ACHN (cell line): ENCODE data around the gene MYH13.
"Not testable (repeated sequence)": the region's sequence is repeated elsewhere in the genome, so short reads cannot be mapped to it uniquely, and the experiment has no call there.

ENCODE experiments used
- DNase-seq: peaks from one replicate; pipeline ENCODE4 v3.0.0-alpha.2; 2015
- in situ Hi-C: cut with HindIII; loops from 2 replicates; pipeline ENCODE4 v1.10.0; 2017; ENCODE audit warnings: low sequenced_read_pairs, low pct_ligation_motif_present, low pct_unique_long_range_greater_than_20kb

MYH13 gene

GRCh38 chr17:10313037-10313672 lies 59.7 kb downstream of the MYH13 start:
- DNase-seq: no peak

GRCh38 chr17:10311131-10311530 lies 61.7 kb downstream of the MYH13 start:
- DNase-seq: no peak

More at GRCh38 chr17:10313037-10313672, 59.7 kb downstream of the MYH13 start:
- in situ Hi-C loops: no loop called here

GRCh38 chr17:10309003-10309974 lies 63.5 kb downstream of the MYH13 start:
- in situ Hi-C loops: no loop called here
- no peak for DNase-seq

More at GRCh38 chr17:10311131-10311530, 61.7 kb downstream of the MYH13 start:
- in situ Hi-C loops: no loop called here

- no peak for DNase-seq
These were observed 66.2 kb downstream of the MYH13 start for GRCh38 chr17:10306585-10306984.

DNA sequence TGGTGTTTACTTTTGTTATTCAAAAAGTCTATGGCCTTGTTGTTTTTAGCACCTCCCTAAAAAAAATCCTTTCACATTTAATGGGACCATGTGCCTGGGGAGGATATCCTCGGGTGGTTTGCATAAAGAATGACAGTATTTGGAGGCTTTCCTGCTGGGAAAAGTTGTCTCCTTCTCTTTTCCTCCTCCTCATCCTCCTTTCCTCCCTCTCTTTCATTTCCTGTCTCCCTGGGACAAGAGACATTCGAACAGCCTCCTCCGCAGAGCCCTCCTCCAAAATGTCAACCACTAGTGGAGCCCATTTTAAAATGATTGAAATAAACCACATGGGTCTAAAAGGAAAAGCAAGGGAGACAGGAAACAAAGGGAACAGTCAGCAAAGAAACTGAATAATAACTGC lies 67.4 kb downstream of the MYH13 start:
- DNase-seq: no peak
- in situ Hi-C loops: no loop called here

More at GRCh38 chr17:10306585-10306984, 66.2 kb downstream of the MYH13 start:
- in situ Hi-C loops: no loop called here

DNA sequence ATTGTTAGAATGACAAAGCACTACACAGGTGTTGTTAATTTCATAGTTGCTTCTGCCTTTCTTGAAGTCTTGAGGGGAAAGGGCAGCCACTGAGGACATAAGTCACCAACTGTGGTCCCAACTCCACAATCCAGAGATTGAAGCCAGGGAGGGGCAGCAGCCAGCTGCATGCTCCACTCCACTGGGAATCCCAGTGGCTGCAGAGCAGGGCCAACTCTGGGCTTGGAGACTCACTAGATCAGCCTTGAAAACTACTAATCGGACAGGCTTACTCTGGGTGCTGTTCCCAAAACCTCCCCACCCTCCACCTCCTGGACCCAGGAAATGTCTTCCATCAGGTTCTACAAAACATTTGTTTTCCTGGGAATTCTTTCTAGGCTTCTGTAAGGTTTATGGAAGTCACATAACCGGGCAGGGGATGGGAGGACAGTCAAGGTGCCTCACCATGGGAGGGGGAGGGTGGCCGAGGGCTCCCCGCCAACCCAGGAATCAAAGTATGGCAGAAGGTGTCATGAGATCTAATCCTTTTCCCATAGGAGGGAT lies 68.0 kb downstream of the MYH13 start:
- DNase-seq: no peak
- in situ Hi-C loops: no loop called here

DNA sequence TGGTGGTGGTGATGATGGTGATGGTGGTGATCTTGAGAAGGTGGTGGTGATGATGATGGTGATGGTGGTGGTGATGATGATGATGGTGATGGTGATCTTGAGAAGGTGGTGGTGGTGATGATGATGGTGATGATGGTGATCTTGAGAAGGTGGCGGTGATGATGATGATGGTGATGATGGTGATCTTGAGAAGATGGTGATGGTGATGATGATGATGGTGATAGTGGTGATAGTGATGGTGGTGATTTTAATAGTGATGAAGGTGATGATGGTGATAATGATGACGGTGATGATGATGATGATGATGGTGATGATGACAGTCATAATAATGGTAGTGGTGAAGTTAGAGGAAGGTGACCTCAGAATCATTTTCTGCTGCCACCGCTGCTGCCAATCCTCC lies 75.1 kb downstream of the MYH13 start:
- DNase-seq: no peak
- in situ Hi-C loops: no loop called here

DNA sequence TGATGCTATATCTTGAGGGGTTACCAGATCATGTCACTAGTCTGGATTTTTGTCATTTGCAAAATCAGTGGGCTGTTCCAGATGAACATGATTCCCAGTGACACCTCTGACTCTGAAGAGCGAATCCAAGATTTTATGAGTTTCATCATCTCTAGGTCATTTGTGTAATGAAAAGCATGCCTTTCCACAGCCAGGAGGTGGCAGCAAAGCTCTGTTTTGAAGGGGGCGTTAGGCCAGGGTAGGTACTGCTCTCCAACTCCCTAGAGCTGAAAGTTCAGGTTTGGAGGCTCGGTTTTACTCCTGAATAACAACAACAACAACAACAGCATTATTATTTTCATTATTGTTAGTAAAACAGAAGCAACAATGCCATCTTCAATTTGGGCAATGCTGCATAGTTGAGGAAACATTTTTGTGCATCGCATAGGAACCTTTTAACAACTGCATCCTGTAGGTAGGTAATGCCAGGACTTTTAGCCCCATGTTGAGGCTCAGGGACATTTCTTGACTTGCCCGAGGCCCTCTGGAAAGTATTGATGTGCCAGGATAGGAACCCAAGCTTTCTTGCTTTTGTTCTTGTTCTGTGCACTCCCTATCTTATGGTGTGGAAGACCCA lies 77.0 kb downstream of the MYH13 start:
- peak; percentile 62 for DNase-seq
- in situ Hi-C loops: no loop called here

DNA sequence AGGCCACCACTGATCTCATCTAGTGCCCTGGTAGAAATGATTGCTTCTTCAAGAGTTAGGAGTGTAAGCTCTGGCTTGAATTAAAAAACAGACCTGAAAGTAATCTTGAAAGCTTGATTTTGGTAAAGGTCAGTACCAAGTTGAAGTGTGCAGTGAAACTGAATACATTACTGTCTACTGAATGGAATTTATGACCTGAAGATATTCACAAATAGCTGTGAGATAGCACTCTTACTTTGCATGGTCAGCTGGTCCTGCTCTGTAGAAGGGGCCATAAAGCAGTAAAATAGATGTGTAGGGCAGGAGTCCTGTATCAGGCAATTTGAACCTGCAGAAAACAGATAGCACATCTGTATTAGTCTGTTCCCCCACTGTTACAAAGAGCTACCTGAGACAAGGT lies 78.6 kb downstream of the MYH13 start:
- no peak for DNase-seq
- in situ Hi-C loops: no loop called here

GRCh38 chr17:10292057-10292937 lies 80.5 kb downstream of the MYH13 start:
- no peak for DNase-seq

GRCh38 chr17:10291576-10291975 lies 81.2 kb downstream of the MYH13 start:
- in situ Hi-C loops, DNase-seq: not testable (repeated sequence)

More at GRCh38 chr17:10292057-10292937, 80.5 kb downstream of the MYH13 start:
- in situ Hi-C loops: no loop called here

GRCh38 chr17:10290041-10290440 lies 82.8 kb downstream of the MYH13 start:
- no peak for DNase-seq
- in situ Hi-C loops: no loop called here

GRCh38 chr17:10286324-10286723 lies 86.5 kb downstream of the MYH13 start:
- no peak for DNase-seq
- in situ Hi-C loops: no loop called here

DNA sequence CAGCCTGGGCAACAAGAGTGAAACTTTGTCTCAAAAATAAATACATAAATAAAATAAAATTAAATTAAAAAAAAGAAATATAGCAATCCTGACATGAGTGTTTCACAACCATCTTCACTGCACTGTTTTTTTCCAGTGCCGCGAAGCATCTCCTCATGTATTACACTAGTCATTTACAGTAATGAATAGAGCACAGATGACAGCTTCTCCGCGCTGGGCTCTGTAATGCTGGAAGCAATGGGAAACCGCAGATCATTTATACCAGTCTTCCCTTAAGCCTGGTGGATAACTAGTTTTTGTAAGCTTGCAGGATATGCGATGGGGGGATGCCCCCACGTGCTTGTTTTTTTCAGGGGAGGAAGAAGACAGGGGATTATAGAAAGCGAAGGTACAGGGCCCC lies 86.9 kb downstream of the MYH13 start:
- no peak for DNase-seq
- in situ Hi-C loops: no loop called here

DNA sequence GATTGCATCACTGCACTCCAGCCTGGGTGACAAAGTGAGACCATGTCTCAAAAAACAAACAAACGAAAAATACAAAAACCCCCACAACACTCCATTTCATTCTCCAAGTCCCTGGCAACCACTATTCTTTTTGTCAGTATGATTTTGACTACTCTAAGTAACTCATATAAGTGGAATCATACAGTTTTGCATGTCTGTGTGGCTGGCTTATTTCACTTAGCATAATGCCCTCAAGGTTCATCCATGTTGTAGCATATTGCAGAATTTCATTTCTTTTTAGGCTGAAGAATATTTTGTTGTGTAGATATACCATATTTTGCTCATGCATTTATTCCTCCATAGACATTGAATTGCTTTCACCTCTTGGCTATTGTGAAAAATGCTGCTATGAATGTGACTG lies 92.7 kb downstream of the MYH13 start:
- in situ Hi-C loops: no loop called here
- DNase-seq: no peak

- no peak for DNase-seq
These were observed 94.6 kb downstream of the MYH13 start for GRCh38 chr17:10278218-10278617.

DNA sequence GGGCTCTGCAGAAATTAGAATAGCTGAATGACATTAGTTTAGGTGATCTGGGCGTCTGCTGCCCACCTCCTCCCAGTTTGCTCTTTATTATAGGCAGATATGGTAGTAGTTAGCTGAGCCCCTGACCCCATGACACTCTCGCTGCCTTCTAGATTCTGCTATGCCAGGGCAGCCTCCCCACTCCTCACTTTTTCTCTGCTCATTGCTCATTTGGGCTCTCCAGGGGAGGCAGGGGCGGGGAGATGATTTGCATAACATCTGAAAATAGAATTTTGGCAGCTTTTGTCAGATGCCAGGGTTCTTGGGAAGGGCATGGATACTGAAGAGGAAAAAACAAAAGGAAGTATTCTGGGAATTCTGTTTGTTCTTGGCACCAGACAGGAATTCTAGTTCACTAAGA lies 96.4 kb downstream of the MYH13 start:
- no peak for DNase-seq
- in situ Hi-C loops: no loop called here

More at GRCh38 chr17:10278218-10278617, 94.6 kb downstream of the MYH13 start:
- in situ Hi-C loops: no loop called here

DNA sequence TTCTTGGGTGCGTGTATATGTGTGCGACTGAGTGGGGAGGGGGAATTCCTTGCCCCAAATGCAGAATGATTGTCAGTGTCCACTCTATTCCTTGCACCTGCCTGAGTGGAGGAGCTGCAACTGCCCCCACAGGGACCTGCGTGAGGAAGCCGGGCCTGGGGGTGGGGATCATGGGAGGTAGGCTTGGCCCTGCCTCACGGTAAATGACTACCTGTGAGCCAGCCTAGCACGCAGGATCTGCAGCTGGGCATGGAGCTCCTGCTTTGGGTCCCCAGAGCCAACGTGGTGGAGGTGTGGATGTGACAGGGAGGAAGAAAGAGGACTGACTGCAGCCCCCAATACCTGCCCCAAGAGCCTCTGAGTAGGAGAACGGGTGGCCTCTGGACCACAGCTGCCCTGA lies 97.4 kb downstream of the MYH13 start:
- in situ Hi-C loops: no loop called here
- DNase-seq: no peak
